Tibial artery (tissue), 4 donors: ENCODE results near the gene IGIP.
A peak's percentile ranks its signal among the peaks of the same experiment; 100 is the strongest.
"Not testable (repeated sequence)": the region's sequence is repeated elsewhere in the genome, so short reads cannot be mapped to it uniquely, and the experiment has no call there.

Experiments
- DNase-seq, 2 donors: peaks; one replicate each; pipeline ENCODE4 v3.0.0-alpha.2; 2019
- H3K27ac ChIP-seq, 2 donors: fragments of 200-600 bp; sonication (generic) in 1 of 2; 1 replicate in 1 of 2; 2 replicates in 1 of 2; pipeline ENCODE4 v1.5.1; 2018 to 2019; ENCODE audit warnings: mild to moderate bottlenecking in 1 of 2
- H3K27me3 ChIP-seq, 2 donors: fragments of 200-600 bp; sonication (generic) in 1 of 2; one replicate each; pipeline versions ENCODE4 v1.5.1 to v1.6.0; 2016 to 2019
- H3K36me3 ChIP-seq, 3 donors: fragments of 200-600 bp; sonication (generic) in 2 of 3; one replicate each; pipeline ENCODE4 v1.5.1; 2016 to 2019; ENCODE audit warnings: mild to moderate bottlenecking in 2 of 3
- H3K4me1 ChIP-seq, 4 donors: fragments of 200-600 bp; sonication (generic) in 2 of 4; 1 replicate in 3 of 4; 2 replicates in 1 of 4; pipeline ENCODE4 v1.5.1; 2016 to 2019
- H3K4me3 ChIP-seq, 2 donors: fragments of 200-600 bp; sonication (generic) in 1 of 2; 1 replicate in 1 of 2; 2 replicates in 1 of 2; pipeline ENCODE4 v1.5.1; 2018 to 2019; ENCODE audit warnings: mild to moderate bottlenecking in 2 of 2
- H3K9me3 ChIP-seq, 3 donors: fragments of 200-600 bp; sonication (generic) in 1 of 3; one replicate each; pipeline ENCODE4 v1.5.1; 2016 to 2019
- CTCF ChIP-seq, 2 experiments: fragments of 200-600 bp in 1 of 2; fragments of 450-650 bp in 1 of 2; IDR thresholded peaks; one replicate each; pipeline ENCODE4 v1.5.1; 2017 to 2019; ENCODE audit warnings: antibody characterized with exemption in 2 of 2, mild to moderate bottlenecking in 1 of 2, moderate library complexity in 1 of 2
- intact Hi-C: fragments of 100-400 bp; cut with DNase I; formaldehyde crosslinking; loops from one replicate; pipeline ENCODE4 v1.15.0; 2023; ENCODE audit warnings: low total_unique reads

Gene IGIP

GRCh38 chr5:140153905-140154304, 28.2 kb downstream of the IGIP start:
- Histone ChIP-seq H3K27ac (no peak overlapping the region), H3K4me1 (peaks cover 0 to 25% (median 4%) of the 10 kb centered on the region in 4 donors), H3K9me3 (no peaks in the 10 kb centered on the region), H3K36me3 (no peaks in the 10 kb centered on the region), H3K27me3 (no peaks in the 10 kb centered on the region), H3K4me3 (no peak overlapping the region)
- DNase-seq = peak in 1 of 2 donors; percentile 45
- TF ChIP-seq CTCF (IDR thresholded peaks at IDR 0.05) = no peak
- intact Hi-C loops = loop anchor here (10.0 kb wide), 1 partner anchor 49 kb away; no protein-coding TSS in a partner anchor

GRCh38 chr5:140154710-140155381, 29.1 kb downstream of the IGIP start:
- intact Hi-C loops = loop anchor here (10.0 kb wide), 1 partner anchor 50 kb away; no protein-coding TSS in a partner anchor
- not testable (repeated sequence) for H3K9me3 ChIP-seq, H3K36me3 ChIP-seq, H3K27ac ChIP-seq, H3K27me3 ChIP-seq, H3K4me3 ChIP-seq
- peak in 1 of 2 donors; percentile 24 for DNase-seq
- H3K4me1 ChIP-seq = peaks cover 0 to 25% (median 4%) of the 10 kb centered on the region in 4 donors

- H3K36me3 ChIP-seq = no peaks in the 10 kb centered on the region
- TF ChIP-seq CTCF (IDR thresholded peaks at IDR 0.05) = peak; percentile 88 to 94
- peaks cover 0 to 20% (median 4%) of the 10 kb centered on the region in 4 donors for H3K4me1 ChIP-seq
- H3K4me3 ChIP-seq = peak overlapping the region; percentile 7 to 50
- intact Hi-C loops = loop anchor here (2.0 to 10.0 kb wide), 2 partner anchors 52 to 84 kb away; no protein-coding TSS in a partner anchor
- H3K27ac ChIP-seq = no peak overlapping the region
- DNase-seq = peak; percentile 87 to 90
- no peaks in the 10 kb centered on the region for H3K9me3 ChIP-seq
- no peaks in the 10 kb centered on the region for H3K27me3 ChIP-seq
Measured at GRCh38 chr5:140157032-140157781, 31.5 kb downstream of the IGIP start.

GRCh38 chr5:140159014-140159927, 33.5 kb downstream of the IGIP start:
- no peak for TF ChIP-seq CTCF (IDR thresholded peaks at IDR 0.05)
- no peaks in the 10 kb centered on the region for H3K36me3 ChIP-seq
- no peaks in the 10 kb centered on the region for H3K9me3 ChIP-seq
- H3K4me3 ChIP-seq = no peak overlapping the region
- intact Hi-C loops = loop anchor here (10.0 kb wide), 1 partner anchor 54 kb away; no protein-coding TSS in a partner anchor
- no peak for DNase-seq
- no peak overlapping the region for H3K27ac ChIP-seq
- H3K4me1 ChIP-seq = peaks cover 0 to 15% (median 4%) of the 10 kb centered on the region in 4 donors
- no peaks in the 10 kb centered on the region for H3K27me3 ChIP-seq

- Histone ChIP-seq H3K36me3 (no peaks in the 10 kb centered on the region), H3K4me3 (no peak overlapping the region), H3K9me3 (no peaks in the 10 kb centered on the region), H3K4me1 (peaks cover 0 to 5% (median 3%) of the 10 kb centered on the region in 4 donors), H3K27ac (no peak overlapping the region), H3K27me3 (no peaks in the 10 kb centered on the region)
- no peak for TF ChIP-seq CTCF (IDR thresholded peaks at IDR 0.05)
- intact Hi-C loops = no loop called here
- peak in 1 of 2 donors; percentile 16 for DNase-seq
Measured at GRCh38 chr5:140162275-140162674, 36.5 kb downstream of the IGIP start.
